A549 treated with AZD9567 at 1 μM for 4 hours (cell line): Measurements from ENCODE around the gene CRTC2. TPM values are rescaled to one million over a fixed set of nuclear protein-coding genes. Genes with fewer than 3 reads are reported as not detected.

Experiments
- total RNA-seq: library from RNA; stranded (reverse); fragments of 200-300 nt; extraction: Qiagen RNA extraction; gene quantifications from 5 replicates; pipeline ENCODE4 v1.2.3, GENCODE V29; 2022; ENCODE audit not compliant: insufficient read depth

The CRTC2 gene, protein sequence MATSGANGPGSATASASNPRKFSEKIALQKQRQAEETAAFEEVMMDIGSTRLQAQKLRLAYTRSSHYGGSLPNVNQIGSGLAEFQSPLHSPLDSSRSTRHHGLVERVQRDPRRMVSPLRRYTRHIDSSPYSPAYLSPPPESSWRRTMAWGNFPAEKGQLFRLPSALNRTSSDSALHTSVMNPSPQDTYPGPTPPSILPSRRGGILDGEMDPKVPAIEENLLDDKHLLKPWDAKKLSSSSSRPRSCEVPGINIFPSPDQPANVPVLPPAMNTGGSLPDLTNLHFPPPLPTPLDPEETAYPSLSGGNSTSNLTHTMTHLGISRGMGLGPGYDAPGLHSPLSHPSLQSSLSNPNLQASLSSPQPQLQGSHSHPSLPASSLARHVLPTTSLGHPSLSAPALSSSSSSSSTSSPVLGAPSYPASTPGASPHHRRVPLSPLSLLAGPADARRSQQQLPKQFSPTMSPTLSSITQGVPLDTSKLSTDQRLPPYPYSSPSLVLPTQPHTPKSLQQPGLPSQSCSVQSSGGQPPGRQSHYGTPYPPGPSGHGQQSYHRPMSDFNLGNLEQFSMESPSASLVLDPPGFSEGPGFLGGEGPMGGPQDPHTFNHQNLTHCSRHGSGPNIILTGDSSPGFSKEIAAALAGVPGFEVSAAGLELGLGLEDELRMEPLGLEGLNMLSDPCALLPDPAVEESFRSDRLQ
- total RNA-seq = 34.0 to 42.1 TPM (median 40.8 TPM) in 5 replicates

DNA sequence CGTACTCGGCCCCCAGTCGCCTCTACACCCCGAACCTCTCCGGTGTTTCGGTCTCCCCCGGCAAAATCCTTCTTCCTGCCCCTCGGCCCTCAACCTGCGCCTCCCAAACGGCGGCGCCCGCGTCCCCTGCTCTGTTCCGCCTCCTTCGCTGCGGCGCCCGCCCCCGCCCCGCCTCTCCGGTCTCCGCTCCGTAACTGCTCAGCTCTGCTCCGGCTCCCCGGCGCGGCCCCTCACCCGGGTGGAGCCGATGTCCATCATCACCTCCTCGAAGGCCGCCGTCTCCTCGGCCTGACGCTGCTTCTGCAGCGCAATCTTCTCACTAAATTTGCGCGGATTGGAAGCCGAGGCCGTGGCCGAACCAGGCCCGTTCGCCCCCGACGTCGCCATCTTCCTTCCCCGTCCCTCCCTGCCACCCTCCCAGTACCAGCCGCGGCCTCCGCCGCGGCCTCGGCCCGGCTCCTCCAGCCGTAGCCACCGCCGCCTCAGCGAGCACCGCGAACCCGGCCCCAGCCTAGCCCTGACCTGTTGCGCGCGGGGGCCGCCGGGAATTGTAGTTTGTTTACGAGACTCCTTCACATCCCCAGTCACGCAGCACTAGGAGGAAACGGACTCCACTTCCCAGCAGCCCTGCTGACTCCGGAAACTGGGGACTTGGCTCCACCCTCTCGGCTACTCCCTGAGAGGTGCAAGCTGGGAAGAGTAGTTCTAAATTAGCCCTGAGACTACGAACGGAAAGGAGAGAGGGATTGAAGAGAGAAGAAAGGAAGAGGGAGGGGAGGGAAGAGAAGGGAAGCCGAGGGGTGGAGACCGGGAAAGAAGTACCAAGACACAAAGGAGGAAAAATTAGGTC is at the start of gene CRTC2:
Gene CRTC2, minus strand, starts transcription at position 502 of the 850 bp plus-strand sequence. Its CDS starts 115 bp downstream, at position 387.

DNA sequence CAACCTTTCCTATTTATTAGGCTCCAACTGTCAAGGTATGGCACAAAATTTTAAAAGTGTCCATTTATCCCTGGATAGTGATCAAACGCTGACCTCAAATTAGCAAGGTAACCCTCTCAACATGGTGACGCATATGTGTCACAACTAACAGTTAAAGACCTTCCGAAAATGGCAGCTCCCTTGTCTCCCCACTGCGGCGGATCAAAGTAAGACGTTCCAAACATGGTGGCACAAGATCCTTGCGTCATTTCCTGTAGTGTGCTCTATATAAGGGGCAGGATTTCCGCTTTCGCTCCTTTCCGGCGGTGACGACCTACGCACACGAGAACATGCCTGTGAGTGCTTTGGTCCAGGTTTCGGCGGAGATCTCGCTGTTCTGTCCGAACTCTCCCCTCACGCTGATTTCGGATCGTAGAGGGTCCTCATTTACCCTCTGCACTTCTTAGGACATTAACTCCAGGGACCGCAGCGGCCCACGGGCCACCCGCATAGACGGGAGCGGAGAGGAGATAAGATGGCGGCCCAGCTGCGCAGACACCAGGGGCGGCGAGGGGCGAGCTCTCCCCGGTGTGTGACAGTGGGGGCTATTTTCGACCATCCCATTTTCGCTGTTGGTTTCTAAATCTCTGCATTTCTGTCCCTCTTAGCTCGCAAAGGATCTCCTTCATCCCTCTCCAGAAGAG is 32.2 kb upstream of the CRTC2 start, which contains the start of gene RPS27:
Gene RPS27, plus strand, starts transcription at position 295 of the 683 bp plus-strand sequence. Its CDS starts 35 bp downstream, at position 330.

DNA sequence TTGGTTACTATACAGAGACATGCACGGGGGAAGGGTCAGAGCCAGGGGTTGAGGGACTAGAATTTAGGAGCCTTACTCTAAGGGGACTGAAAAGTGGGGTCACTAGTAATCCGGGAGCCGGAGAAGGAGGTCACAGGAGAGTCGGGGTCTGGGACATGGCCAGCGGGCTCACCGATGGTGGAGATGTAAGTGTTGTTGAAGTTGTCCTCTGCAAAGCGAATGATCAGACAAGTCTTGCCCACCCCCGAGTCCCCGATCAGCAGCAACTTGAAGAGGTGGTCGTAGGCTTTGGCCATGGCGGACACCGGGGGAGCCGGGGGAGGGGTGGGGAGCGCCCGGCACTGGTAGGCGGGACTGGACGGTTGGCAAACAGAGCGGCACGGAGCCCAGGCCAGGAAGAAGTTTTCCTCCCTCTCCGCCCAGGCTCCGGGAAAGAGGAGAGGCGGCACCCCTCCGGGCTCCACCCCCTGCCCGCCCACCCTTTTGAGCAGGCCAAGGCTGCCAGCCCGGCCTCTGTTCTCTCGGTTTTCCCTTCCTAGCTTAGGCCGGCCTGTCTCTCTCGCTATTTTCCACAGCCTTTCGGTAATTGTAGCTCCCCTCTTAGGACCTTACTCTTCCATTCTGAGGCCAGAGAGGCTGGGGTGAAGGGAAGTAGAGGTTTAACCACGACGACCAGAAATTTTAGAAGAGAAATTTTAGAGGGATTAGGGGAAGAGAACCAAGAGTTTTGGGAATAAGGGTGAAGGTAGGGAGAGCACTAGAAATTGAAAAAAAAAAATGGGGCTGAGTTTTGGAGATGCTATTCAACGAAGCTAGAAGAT is 27.7 kb upstream of the CRTC2 start, which contains the start of gene RAB13:
Gene RAB13, minus strand, starts transcription at position 399 of the 821 bp plus-strand sequence. Its CDS starts 103 bp downstream, at position 296.

DNA sequence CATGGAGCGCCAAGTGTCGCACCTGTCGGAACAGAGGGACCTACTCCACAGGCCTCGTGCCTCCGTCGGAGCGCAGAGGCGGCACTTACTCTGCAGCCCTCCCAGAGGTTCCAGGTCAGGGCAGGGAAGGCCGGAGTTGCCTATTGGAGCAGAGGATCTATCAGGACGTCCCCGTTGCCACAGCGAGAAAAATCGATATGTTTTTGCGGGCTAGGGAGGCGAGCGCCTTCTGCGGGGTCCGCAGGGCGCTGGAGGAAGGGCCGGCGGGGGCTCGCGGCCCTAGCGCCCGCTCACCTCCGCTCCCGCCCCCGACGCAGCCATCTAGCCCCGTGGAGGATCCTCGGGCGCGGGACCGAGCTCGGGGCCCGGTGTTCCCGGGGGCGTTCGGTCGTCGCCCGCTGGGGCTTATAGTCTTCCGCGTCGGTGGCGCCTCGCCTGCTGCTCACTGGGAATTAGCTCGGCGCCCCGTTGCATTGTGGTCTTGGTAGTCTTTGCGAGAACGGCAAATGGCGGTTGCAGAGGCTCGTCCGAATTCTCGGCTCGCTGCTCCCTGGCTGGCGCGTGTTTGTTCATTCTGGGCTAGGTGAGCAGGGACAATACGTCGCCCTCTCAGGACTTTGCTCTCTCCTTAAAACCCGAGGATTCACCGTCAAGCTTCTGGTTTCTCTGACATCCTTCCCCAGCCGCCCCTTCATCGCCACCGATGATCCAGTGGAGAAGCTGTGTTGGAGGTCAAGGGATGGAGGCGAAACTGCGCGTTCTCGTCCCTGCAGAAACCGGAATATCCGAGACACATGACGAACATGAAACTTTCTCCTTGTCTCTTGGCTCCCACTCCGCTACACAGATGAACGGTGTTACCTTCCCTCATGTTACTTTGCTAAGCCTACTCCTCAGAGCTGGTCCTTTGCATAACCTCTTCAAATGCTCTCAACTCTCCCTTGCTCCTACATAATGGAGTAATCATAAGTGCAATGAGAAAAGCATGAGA is 19.1 kb upstream of the CRTC2 start, which contains the start of gene JTB:
Gene JTB, minus strand, starts transcription at position 425 of the 991 bp plus-strand sequence. Its CDS starts 422 bp downstream, at position 3.

DNA sequence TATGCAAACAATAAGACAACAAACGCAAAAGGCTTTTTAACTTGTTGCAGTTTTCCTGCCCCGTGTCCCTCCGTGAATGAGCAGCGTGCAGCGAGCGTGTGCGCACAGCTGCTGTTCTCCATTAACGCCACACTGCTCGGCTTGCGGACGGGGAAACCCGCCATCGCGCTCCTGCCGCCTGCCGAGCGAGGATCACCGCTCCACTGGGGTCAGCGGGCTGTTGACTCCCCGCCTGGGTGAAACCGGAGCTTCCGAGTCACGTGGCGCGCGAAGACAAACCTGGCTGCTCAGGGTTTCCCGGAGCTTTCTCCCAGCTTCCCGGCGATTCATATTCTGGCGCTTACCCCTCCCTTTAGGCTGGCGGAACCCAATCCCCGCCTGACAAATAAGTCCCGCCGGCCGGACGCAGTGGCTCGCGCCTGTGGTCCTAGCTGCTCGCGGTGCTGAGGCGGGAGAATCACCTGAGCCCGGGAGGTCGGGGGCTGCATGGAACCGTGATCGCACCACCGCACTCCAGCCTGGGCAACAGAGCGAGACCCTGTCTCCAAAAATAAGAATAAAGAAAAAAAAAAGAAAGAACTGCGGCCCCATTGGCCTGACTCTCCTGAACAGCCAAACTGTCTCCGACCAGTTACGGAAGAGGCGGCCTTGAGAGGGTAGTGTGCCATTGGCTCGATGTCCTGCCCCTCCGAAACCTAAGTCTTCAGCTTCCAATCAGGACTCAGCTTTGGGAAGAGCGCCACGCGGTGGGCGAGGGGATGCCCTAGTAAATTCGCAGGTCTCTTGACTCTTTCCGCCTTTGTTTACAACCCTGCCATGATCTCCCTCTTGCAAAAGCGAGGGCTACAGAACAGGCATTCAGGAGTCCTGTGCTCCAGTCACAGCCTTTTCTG is 8.9 kb upstream of the CRTC2 start, which contains the start of gene CREB3L4:
Gene CREB3L4, plus strand, starts transcription at position 796 of the 893 bp plus-strand sequence. CDS start 624 bp downstream, outside the sequence.

DNA sequence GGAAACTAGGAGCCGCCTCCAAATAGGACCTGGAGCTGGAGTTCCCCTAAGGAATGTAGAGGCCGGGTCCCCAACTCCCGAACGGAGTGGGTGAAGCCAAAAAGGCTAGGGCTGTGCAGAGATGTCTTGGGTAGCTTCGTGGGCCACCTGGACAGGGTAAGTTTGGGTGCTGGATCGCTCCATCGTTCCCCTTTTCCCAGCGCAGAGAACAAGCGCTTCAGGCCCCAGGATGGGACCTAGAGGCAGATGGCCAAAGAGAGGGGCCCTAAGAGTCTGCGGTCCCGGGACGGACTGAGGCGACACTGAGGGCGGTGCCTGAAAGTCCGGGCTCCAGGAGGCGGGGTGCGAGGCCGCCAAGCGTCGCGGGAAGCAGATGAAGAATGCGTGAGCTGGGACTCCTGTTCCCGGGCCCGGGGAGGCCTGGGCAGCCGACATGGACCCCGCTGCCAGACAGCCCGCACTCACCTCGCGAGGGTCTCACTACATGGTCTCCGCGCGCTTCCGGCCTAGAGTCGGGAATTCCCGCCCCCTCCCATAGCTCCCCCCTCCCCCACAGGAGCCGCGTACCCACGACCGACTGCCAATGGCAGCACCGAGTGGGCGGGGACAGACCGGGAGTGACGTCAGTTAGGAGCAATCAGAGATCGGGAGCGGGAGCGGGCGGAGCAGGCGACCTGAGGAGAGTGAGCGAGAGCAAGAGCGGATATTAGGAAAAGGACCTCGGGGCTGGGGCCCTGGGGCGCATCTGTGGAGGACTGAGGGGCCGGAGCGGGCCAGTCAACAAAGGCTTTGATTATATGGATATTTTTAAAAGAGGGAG is 4.8 kb upstream of the CRTC2 start, which contains the start of gene SLC39A1:
Gene SLC39A1, minus strand, starts transcription at position 508 of the 820 bp plus-strand sequence. CDS start 822 bp downstream, outside the sequence.

DNA sequence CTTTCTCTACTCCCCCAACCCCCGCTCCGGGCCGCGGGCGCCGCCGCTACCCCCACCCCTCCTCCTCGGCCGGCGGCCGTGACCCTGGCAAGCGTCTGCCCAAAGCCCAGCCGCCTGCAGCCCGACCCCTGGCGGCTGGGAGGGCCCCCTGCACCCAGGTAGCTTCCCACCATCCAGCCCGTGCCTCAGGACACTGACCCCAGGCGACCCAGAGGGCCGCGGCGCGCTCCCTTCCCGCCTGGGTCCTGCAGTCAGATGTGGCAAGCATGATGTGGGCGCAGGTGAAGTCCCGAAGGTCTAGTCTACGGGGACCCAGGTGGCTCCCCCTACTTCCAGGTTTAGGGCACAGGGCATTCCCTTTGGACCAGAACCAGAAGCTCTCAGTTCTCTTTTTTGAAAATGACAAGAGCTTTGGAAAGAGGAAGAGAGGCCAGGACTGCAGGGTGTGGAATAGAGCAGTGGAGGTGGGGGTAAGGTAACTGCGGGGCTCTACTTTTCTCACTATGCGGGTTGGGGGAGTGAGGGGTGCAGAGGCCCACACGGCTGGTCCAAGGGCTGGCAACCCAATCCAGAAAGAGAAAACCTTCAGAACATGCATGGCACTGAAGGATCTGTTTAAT is 11.7 kb downstream of the CRTC2 start, which contains the start of gene DENND4B:
Gene DENND4B, minus strand, starts transcription at position 97 of the 620 bp plus-strand sequence. CDS start 2,344 bp downstream, outside the sequence.

DNA sequence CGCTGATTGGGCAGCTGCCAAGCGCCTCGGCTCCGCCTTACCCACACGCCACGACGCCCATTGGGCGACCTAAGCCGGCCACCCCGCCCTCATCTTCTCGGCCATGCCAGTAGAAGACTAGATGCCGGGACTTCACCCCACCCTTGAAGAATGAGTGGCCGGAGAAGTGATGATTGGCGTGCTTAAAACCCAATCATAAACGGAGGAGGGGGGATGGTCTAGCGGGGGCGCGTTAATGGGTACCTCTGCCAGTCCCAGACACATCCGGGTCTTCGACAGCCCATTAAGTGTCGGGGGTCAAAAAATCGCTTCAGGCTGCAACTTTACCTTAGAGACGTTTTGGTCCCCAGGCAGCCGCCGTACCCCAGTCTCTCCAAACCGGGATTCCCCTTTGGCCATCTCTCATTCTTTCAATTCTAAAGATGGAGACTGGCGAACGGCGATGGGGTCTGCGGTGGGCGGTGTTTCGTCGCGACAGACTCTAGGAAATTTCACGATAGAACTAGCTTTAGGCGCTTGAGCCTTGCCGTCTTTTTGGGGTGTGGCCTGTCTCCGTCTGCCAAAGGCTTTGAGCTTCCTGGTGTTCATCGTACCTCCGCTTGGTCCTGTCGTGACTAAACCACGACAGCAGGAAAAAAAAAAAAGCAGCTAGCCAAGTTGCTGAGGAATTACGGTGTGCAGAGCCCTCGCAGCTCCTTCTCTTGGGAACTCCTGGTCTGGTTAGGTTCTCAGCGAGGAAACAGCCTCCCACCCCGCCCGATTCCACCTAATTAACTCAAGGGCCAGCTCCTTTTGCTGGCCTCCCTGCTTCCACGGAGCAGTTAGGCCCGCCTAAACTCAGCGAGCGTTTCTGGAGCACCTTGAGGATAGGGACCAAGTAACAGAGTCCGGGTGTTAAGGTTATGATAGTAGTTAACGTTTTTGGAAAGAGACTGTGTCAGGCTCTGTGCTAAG is 35.2 kb downstream of the CRTC2 start, which contains the start of gene GATAD2B:
Gene GATAD2B, minus strand, starts transcription at position 1 of the 954 bp plus-strand sequence. CDS start 94,625 bp downstream, outside the sequence.

Other genes with a start within 250 kb of the CRTC2 start
- 14.8 to 16.4 TPM (median 15.0 TPM) in 5 replicates for gene INTS3, start 230.6 kb downstream of the CRTC2 start, total RNA-seq
- 0.90 to 1.1 TPM (median 0.93 TPM) in 4 of 5 replicates, not detected in the other for gene SLC27A3, start 183.2 kb downstream of the CRTC2 start, total RNA-seq
- 8.8 to 15.6 TPM (median 9.5 TPM) in 5 replicates for gene GATAD2B, start 35.6 kb downstream of the CRTC2 start, total RNA-seq
- gene DENND4B, start 11.9 kb downstream of the CRTC2 start, total RNA-seq = 25.6 to 35.4 TPM (median 34.5 TPM) in 5 replicates
- 129 to 157 TPM (median 152 TPM) in 5 replicates for gene SLC39A1, start 4.9 kb upstream of the CRTC2 start, total RNA-seq
- gene CREB3L4, start 9.3 kb upstream of the CRTC2 start, total RNA-seq = 2.9 to 10.3 TPM (median 9.7 TPM) in 5 replicates
- gene JTB, start 19.1 kb upstream of the CRTC2 start, total RNA-seq = 90.2 to 160 TPM (median 149 TPM) in 5 replicates
- 120 to 132 TPM (median 124 TPM) in 5 replicates for gene RAB13, start 27.7 kb upstream of the CRTC2 start, total RNA-seq
- 4,352 to 7,409 TPM (median 4,509 TPM) in 5 replicates for gene RPS27, start 32.1 kb upstream of the CRTC2 start, total RNA-seq
- gene NUP210L, start 196.5 kb upstream of the CRTC2 start, total RNA-seq = not detected in 5 replicates
- 472 to 725 TPM (median 493 TPM) in 5 replicates for gene TPM3, start 233.5 kb upstream of the CRTC2 start, total RNA-seq
- gene CFAP141, start 247.7 kb upstream of the CRTC2 start, total RNA-seq = 0.31 TPM in 1 of 5 replicates, not detected in the others